Thymus (tissue), 11 donors: Measurements from ENCODE around the gene CELF4. TPM values are rescaled to one million over a fixed set of nuclear protein-coding genes. Genes with fewer than 3 reads are reported as not detected.

Experiments used
- DNase-seq, 9 donors: peaks; one replicate each; pipeline ENCODE4 v3.0.0-alpha.2; 2013; ENCODE audit warnings: low spot score in 9 of 9, low read depth in 6 of 9, missing footprints in 1 of 9
- H3K27ac ChIP-seq, 2 donors: one replicate each; pipeline ENCODE4 v1.5.1; 2013; ENCODE audit warnings: control low read depth in 1 of 2, low read depth in 1 of 2, low read length in 1 of 2, mild to moderate bottlenecking in 1 of 2, moderate library complexity in 1 of 2
- H3K27me3 ChIP-seq, 2 donors: one replicate each; pipeline ENCODE4 v1.5.1; 2013; ENCODE audit warnings: low read length in 1 of 2; ENCODE audit not compliant: control insufficient read depth in 2 of 2, insufficient read depth in 1 of 2
- H3K36me3 ChIP-seq, 2 donors: one replicate each; pipeline ENCODE4 v1.5.1; 2013; ENCODE audit warnings: low read length in 1 of 2, mild to moderate bottlenecking in 1 of 2, moderate library complexity in 1 of 2; ENCODE audit not compliant: control insufficient read depth in 2 of 2, insufficient read depth in 2 of 2
- H3K4me1 ChIP-seq, 2 donors: one replicate each; pipeline ENCODE4 v1.5.1; 2013; ENCODE audit warnings: low read length in 2 of 2; ENCODE audit not compliant: control insufficient read depth in 2 of 2, insufficient read depth in 2 of 2
- H3K4me3 ChIP-seq, 2 donors: one replicate each; pipeline ENCODE4 v1.5.1; 2013; ENCODE audit warnings: low read length in 2 of 2, control low read depth in 1 of 2, mild to moderate bottlenecking in 1 of 2
- H3K9me3 ChIP-seq, 2 donors: one replicate each; pipeline ENCODE4 v1.5.1; 2013; ENCODE audit warnings: low read length in 1 of 2, mild to moderate bottlenecking in 1 of 2; ENCODE audit not compliant: control insufficient read depth in 2 of 2, insufficient read depth in 1 of 2
- WGBS: extraction: QIAGEN DNeasy Blood & Tissue Kit; methylation state at CpG from one replicate; pipeline ENCODE4 v1.1.7; 2013; 5-methylcytosine and 5-hydroxymethylcytosine counted together
- polyA plus RNA-seq: library from polyadenylated mRNA; stranded (reverse); fragments of 200-250 nt; gene quantifications from one replicate; pipeline ENCODE4 v1.2.3, GENCODE V29; 2013
- total RNA-seq: library from RNA; stranded (reverse); fragments of 120-200 nt; gene quantifications from one replicate; pipeline ENCODE4 v1.2.4, GENCODE V29; 2013
- donor health status: healthy.

CELF4 gene
- total and polyA plus RNA-seq, 2 donors = 0.05 to 0.39 TPM

DNA sequence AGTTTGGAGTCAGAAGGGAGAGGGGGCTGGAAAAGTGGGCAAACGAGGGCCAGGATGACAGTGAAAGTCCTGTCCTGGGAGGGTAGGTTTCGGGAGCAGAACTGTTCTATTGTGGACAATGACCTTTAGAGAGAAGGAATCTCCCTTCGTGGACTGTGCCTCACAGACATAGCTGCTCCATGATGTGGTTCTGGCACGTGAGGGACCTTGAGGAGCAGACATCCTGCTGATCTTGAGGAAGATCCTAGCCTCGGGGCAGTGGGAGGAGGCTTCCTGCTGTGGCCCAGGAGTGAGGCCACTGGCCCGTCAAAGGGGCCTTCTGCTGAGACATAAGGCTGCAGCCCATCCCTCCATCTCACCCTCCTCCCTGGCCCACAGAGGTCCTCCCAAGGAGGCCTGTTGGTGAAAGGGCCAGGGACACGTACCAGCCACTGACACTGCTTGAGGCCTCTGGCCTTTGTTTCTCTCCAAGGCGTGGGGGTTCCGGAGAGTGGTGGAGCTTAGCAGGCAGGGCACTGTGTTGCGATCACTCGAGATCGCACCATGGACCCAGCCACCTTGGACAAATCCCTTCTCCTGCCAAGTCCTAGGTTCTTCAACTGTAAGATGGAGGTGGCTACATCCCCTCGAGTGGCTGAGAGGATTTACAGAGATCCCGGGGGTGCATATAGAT lies 167.2 kb downstream of the CELF4 start:
- Histone ChIP-seq H3K36me3 (no peaks in the 10 kb centered on the region), H3K27me3 (peaks cover 9 to 26% of the 10 kb centered on the region in 2 donors), H3K27ac (no peak overlapping the region), H3K9me3 (no peaks in the 10 kb centered on the region), H3K4me3 (no peak overlapping the region), H3K4me1 (peaks cover 2 to 6% of the 10 kb centered on the region in 2 donors)
- 93% methylated on average over 14 of the region's 14 CpGs for WGBS
- no peak for DNase-seq

DNA sequence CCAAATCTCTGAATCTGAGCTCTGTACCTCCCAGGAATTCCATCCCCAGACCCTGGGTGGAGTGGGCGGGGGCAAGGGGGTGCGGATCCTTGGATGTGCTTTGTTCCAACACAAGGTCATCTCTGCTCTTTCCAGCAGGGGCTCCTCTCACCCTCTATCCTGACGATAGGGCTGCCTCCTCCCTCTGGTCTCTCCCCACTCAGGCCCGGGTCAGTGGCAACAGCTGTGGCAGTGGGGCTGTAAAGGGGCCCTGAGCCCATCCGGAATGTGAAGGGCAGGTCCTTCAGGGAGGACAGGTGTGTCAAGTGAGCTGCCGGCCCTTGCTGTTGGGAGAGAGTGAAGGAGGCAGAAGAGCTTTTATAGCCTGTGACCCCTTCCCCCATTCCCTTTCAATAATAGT lies 167.8 kb downstream of the CELF4 start:
- H3K27ac ChIP-seq = no peak overlapping the region
- no peak for DNase-seq
- no peaks in the 10 kb centered on the region for H3K9me3 ChIP-seq
- H3K36me3 ChIP-seq = no peaks in the 10 kb centered on the region
- peaks cover 11 to 32% of the 10 kb centered on the region in 2 donors for H3K27me3 ChIP-seq
- no peak overlapping the region for H3K4me3 ChIP-seq
- 90% methylated on average over 6 of the region's 6 CpGs for WGBS
- peaks cover 2 to 4% of the 10 kb centered on the region in 2 donors for H3K4me1 ChIP-seq

DNA sequence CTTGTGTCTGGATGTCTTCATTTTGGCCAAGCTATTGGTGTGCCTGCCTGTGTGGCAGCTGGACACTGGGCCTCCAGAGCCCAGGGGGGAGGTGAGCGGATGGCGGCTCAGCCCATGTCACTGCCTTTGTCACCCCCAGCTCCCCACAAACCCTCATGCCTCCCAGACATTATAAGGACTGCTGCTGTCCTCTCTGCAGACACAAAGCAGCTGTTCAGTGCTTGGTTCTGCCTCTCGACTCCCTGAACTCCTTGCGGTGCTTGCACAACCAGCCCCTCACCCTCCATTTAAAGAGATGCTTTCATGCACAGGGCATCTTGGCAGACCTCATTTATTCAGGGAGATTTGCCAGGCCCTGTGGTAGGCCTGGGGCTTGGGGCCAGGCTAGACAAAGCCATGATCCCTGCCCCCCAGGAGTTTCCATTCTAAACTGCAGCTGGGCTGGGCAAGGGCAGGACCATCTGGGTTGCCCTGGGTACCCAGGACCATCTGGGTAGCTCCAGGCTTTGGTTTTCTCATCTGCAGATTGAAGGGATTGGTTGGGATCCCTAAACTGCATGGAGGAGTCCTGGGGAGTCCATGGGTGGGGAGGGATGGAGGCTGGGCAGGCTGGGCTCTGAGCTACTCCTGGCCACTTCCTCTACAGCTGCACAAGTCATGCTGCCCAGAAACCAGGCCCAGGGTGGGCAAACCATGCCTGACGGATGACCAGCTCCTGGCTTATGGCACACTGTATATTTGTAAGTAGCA lies 168.5 kb downstream of the CELF4 start:
- WGBS = 95% methylated on average over 5 of the region's 5 CpGs
- peaks cover 11 to 39% of the 10 kb centered on the region in 2 donors for H3K27me3 ChIP-seq

DNA sequence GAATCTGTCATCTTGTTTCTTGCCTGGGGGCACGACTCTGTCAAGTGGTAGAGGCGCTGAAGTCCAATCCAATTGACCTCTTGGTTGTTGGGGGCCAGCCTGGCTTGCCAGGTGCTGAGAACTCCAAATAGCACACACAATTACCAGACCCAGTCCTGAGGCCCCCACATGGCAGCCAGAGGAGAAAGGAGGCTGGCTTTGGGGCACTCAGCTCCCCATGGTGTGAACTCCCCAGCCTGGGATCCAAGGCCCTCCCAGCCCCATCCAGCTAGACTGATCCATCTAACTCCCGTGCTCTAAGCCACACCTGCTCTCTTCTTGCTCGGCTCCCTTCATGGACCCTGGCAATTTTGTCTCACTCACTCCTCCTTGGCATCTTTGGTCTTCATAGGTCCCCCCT lies 170.0 kb downstream of the CELF4 start:
- Histone ChIP-seq H3K27ac (no peak overlapping the region), H3K27me3 (peaks cover 11 to 48% of the 10 kb centered on the region in 2 donors), H3K4me1 (peaks cover 2 to 4% of the 10 kb centered on the region in 2 donors), H3K9me3 (no peaks in the 10 kb centered on the region), H3K4me3 (no peak overlapping the region), H3K36me3 (no peaks in the 10 kb centered on the region)
- 96% methylated on average over 4 of the region's 4 CpGs for WGBS
- DNase-seq = no peak

More for the DNA sequence above, 168.5 kb downstream of the CELF4 start:
- peaks cover 2 to 4% of the 10 kb centered on the region in 2 donors for H3K4me1 ChIP-seq
- H3K4me3 ChIP-seq = no peak overlapping the region
- H3K27ac ChIP-seq = no peak overlapping the region
- DNase-seq = no peak
- H3K36me3 ChIP-seq = no peaks in the 10 kb centered on the region
- no peaks in the 10 kb centered on the region for H3K9me3 ChIP-seq

DNA sequence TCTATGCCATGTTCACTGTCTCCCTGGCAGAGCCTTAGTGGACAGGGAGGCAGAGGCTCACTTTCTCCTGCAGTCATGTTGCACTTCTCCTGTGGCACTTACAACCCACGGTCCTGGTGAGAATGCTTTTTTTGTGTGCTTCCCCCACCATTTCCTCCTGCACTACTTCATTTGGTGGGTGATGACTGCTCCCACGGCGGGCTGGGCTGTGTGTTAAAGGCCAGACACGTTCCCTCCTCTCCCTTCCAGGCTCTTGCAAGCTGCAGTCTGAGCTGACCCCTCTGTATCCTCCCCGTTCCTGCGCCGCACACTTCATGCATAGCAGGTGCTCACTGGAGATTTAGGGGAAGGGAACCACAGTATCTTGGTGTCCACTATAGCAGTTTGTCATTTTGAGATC lies 170.5 kb downstream of the CELF4 start:
- H3K27ac ChIP-seq = no peak overlapping the region
- H3K36me3 ChIP-seq = no peaks in the 10 kb centered on the region
- no peak for DNase-seq
- no peak overlapping the region for H3K4me3 ChIP-seq
- H3K27me3 ChIP-seq = peaks cover 11 to 48% of the 10 kb centered on the region in 2 donors
- peaks cover 2 to 4% of the 10 kb centered on the region in 2 donors for H3K4me1 ChIP-seq
- WGBS = 74% methylated on average over 7 of the region's 7 CpGs
- no peaks in the 10 kb centered on the region for H3K9me3 ChIP-seq

DNA sequence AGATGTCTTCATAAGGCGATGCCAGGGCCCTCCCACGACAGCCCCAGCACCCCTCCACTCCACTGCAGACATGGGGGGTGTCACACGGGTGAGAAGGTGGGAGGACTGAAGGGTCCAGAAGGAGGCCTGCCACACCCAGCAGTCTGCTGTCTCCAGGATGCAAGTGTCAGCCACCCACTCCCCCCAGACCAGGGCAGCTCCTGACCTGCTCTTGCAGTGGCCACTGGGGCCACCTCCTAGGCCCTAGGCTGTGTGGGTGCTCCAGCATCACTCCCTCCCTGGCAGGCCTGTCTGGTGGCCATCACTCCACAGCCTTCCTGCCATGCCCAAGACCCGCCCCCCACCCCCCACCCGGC lies 171.0 kb downstream of the CELF4 start:
- Histone ChIP-seq H3K36me3 (no peaks in the 10 kb centered on the region), H3K9me3 (no peaks in the 10 kb centered on the region), H3K4me3 (no peak overlapping the region), H3K27me3 (peaks cover 11 to 50% of the 10 kb centered on the region in 2 donors), H3K4me1 (peaks cover 2 to 4% of the 10 kb centered on the region in 2 donors), H3K27ac (no peak overlapping the region)
- WGBS = 88% methylated on average over 5 of the region's 5 CpGs
- DNase-seq = no peak

DNA sequence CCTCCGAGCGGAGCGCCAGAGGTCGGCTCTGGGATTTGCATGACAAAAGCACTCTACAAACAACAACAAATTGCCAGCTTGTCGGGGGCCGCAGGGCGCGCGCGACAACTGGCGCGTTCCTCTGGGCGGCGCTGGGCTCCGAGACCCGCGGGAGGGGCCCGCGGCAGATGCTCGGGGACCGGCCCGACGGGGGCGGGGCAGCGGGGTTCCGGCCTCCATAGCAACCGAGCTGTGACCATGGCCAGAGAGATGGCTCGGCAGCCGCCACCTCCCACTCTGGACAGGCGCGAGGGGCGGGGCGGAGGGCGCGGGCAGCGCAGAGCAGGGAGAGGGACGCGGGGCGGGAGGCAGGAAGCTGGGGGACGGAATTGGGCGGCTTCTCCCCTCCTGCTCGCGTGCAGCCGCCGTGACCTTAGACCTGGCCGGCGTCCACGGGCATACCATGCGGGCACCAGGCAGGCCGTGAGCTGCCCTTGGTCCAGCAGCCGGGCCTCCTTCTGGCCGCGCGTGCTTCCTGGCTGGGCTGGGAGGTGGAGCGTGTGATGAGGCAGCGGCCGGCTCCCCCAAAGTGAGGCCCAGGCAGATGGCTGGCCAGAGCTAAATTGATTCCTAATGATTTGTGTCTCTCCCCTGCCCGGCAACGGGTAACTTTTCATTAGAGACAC lies 171.5 kb downstream of the CELF4 start:
- Histone ChIP-seq H3K36me3 (no peaks in the 10 kb centered on the region), H3K27me3 (peaks cover 11 to 50% of the 10 kb centered on the region in 2 donors), H3K4me3 (peak overlapping the region in 1 of 2 donors; percentile 4), H3K9me3 (no peaks in the 10 kb centered on the region), H3K4me1 (peaks cover 2 to 4% of the 10 kb centered on the region in 2 donors), H3K27ac (no peak overlapping the region)
- peak in 1 of 9 donors; percentile 5 for DNase-seq
- WGBS = 6% methylated on average over 59 of the region's 59 CpGs

DNA sequence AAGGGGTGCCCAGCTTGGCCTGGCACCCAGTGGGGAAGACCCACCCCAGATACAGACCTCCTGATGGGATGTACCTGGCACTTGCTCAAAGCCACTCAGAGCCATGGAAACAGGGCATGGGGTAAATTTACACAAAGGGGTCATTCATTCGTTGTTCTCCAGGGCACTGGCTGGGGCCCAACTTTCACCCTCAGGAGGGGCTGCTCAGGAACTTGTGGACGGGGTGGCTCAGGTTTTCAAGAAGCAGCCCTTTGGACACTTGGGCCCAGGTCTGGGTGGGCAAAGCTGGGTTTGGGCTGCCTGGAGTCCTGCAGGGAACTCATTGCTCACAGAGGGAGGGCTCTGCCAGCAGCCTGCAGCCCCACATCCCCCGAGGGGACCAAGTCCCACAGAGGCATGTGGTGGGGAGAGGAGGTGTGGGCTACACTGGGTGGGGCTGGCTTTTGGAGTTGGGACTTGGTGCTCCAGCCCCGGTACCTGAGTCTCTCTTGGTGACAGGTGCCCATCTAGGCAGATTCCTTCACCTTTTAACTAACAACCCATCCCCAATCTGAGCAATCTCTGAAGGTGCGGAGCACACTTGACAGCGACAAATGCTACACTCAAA lies 172.3 kb downstream of the CELF4 start:
- H3K27me3 ChIP-seq = peaks cover 11 to 50% of the 10 kb centered on the region in 2 donors
- 46% methylated on average over 6 of the region's 6 CpGs for WGBS
- H3K4me1 ChIP-seq = peaks cover 2 to 4% of the 10 kb centered on the region in 2 donors
- H3K9me3 ChIP-seq = no peaks in the 10 kb centered on the region
- DNase-seq = no peak
- no peak overlapping the region for H3K4me3 ChIP-seq
- no peaks in the 10 kb centered on the region for H3K36me3 ChIP-seq
- H3K27ac ChIP-seq = no peak overlapping the region
